ENCODE measurements around the gene CHAD. TPM values are rescaled to one million over a fixed set of nuclear protein-coding genes. Genes with fewer than 3 reads are reported as not detected.

The CHAD gene, protein sequence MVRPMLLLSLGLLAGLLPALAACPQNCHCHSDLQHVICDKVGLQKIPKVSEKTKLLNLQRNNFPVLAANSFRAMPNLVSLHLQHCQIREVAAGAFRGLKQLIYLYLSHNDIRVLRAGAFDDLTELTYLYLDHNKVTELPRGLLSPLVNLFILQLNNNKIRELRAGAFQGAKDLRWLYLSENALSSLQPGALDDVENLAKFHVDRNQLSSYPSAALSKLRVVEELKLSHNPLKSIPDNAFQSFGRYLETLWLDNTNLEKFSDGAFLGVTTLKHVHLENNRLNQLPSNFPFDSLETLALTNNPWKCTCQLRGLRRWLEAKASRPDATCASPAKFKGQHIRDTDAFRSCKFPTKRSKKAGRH
- not detected in 2 replicates for total RNA-seq

GRCh38 chr17:50468304-50469207, at the start of gene CHAD:
CHAD (minus strand) TSS chr17:50468880; CDS start chr17:50468813, 67 bp downstream.

DNA sequence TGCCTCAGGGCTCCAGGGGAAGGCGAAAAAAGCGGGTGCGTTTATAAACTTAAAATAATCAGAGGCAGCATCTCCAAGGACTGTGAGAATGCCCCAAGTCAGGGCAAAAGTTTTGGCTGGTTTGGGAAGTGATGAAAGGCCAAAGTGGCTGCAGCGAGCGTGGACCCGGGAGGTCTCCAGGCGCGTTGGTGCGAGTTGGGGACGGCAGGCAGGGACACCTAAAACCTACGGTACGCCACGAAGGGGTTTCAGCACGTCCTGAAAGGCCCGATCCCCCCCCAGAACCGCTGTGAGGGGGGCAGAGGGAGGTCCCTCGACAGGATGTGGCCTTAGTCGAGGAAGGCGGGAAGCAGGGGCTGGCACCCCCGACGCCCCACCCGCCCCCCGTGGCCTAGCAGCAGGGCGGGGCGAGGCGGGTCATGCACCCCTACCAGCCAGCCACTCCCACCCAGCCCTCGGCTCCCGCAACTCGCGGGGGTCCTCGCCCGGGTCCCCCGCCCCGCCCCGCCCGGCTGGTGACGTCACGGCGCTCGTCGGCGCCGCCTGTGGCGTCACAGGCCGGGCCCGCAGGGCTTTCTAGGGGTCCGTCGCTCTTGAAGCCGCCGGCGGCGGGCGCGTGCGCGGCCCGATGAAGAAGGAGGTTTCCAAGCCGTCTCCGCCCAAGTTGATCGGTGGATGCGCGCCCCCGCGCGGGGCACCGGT, 39.3 kb upstream of the CHAD start, which contains the start of gene MYCBPAP:
Gene MYCBPAP, plus strand, starts transcription at position 569 of the 702 bp plus-strand sequence. CDS start 236 bp downstream, outside the sequence.

DNA sequence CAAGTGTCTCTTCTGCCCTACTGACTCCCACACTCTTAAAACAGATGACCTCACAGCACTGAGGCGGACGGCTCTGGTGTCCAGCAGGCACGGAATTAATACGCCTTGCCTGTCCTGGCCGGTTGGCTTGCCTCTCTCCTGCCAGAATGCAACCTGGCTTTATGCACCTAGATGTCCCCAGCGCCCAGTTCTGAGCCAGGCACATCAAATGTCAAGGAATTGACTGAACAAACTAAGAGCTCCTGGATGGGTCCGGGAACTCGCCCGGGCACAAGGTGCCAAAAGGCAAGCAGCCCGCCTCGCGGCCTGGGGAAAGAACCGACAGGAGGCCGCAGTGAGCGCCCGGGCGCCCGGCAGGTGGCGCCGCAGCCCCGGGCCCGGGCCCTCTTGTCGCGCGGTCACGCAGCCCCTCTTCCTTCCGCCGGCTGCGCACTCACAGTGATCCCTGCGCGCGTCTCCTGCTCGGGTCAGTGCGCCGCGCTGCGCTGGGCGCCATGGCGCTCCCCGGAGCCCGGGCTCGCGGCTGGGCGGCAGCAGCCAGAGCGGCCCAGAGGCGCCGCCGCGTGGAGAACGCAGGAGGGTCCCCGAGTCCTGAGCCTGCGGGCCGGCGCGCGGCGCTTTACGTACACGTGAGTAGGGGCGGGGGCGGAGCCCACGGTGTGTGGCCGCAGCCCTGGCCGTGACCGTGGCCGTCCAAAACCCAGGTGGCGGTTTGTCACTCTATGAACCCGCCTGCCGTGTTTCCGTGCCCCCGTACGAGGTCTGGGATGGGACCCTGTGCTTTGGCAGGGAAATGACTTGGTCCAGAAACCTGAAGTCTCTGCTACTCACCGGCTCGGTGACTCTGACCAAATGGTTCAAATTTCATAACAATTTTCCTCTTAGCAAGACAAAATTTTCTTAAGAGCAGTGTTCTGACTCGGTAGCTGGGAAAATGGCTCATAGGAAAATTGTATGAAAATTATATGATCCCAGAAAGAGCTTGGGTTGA, 10.0 kb upstream of the CHAD start, which contains the start of gene RSAD1:
Gene RSAD1, plus strand, starts transcription at position 470 of the 991 bp plus-strand sequence. Its CDS starts 25 bp downstream, at position 495.

GRCh38 chr17:50425682-50426471, 42.8 kb downstream of the CHAD start, which contains the start of gene ACSF2:
ACSF2 (plus strand) TSS chr17:50426218; CDS start chr17:50426262, 44 bp downstream.

Other genes starting within 250 kb of the CHAD start
- 8.0 and 11.0 TPM in 2 replicates for gene TMEM92, start 194.4 kb downstream of the CHAD start, total RNA-seq
- gene XYLT2, start 122.8 kb downstream of the CHAD start, total RNA-seq = 43.3 and 54.0 TPM in 2 replicates
- 90.3 and 118 TPM in 2 replicates for gene MRPL27, start 95.7 kb downstream of the CHAD start, total RNA-seq
- gene EME1, start 95.7 kb downstream of the CHAD start, total RNA-seq = 1.4 and 8.1 TPM in 2 replicates
- 72.4 and 218 TPM in 2 replicates for gene LRRC59, start 71.4 kb downstream of the CHAD start, total RNA-seq
- gene ACSF2, start 42.7 kb downstream of the CHAD start, total RNA-seq = 8.8 and 21.2 TPM in 2 replicates
- gene RSAD1, start 10.0 kb upstream of the CHAD start, total RNA-seq = 23.1 and 27.8 TPM in 2 replicates
- 0.76 and 0.98 TPM in 2 replicates for gene MYCBPAP, start 39.6 kb upstream of the CHAD start, total RNA-seq
- gene EPN3, start 63.9 kb upstream of the CHAD start, total RNA-seq = 0.33 and 0.76 TPM in 2 replicates
- 61.6 and 120 TPM in 2 replicates for gene SPATA20, start 78.3 kb upstream of the CHAD start, total RNA-seq
- gene CACNA1G, start 91.8 kb upstream of the CHAD start, total RNA-seq = under 0.01 and 0.38 TPM in 2 replicates
- gene ABCC3, start 166.0 kb upstream of the CHAD start, total RNA-seq = 10.4 and 61.5 TPM in 2 replicates
- 23.1 and 29.7 TPM in 2 replicates for gene ANKRD40, start 239.0 kb upstream of the CHAD start, total RNA-seq